GM12878 (cell line): ENCODE measurements around the gene CDR2L. TPM values are rescaled to one million over a fixed set of nuclear protein-coding genes. Genes with fewer than 3 reads are reported as not detected.

Source experiments
- BHLHE40 ChIP-seq, 2 experiments: fragments of 450-650 bp in 1 of 2; IDR thresholded peaks; 2 replicates each; pipeline ENCODE4 v1.6.1; 2011 to 2017; ENCODE audit warnings: low read depth in 2 of 2, borderline replicate concordance in 1 of 2, improper control_type of control experiment in 1 of 2, low read length in 1 of 2, mild to moderate bottlenecking in 1 of 2
- polyA plus RNA-seq, 11 experiments: library from polyadenylated mRNA; depleted of rRNA in 4 of 11; unstranded in 6 of 11; stranded (reverse) in 5 of 11; fragments of >200 nt; fragmentation: Nextera tagmentation in 4 of 11; fragmentation: Illumina TruSeq in 1 of 11; extraction: Ambion mirVana in 4 of 11; extraction: Trizol in 1 of 11; gene quantifications; 1 replicate in 1 of 11; 2 replicates in 10 of 11; pipeline versions ENCODE4 v1.2.1 to v1.2.3, GENCODE V29; 2011 to 2016; ENCODE audit warnings: inconsistent platforms in 2 of 11, missing spikeins in 2 of 11, low read depth in 1 of 11
- total RNA-seq, 4 experiments: library from RNA; depleted of rRNA in 3 of 4; stranded (reverse); fragments of >200 nt in 3 of 4; fragmentation: Illumina TruSeq in 1 of 4; extraction: Trizol in 1 of 4; gene quantifications; 2 replicates each; pipeline versions ENCODE4 v1.2.1 to v1.2.3, GENCODE V29; 2013 to 2021
- TF ChIP-seq, protein P1 (sequence below): fragments of 450-650 bp; IDR thresholded peaks from 2 replicates; pipeline ENCODE4 v1.6.1; 2017; ENCODE audit warnings: mild to moderate bottlenecking, moderate library complexity
- TF ChIP-seq, protein P2 (sequence below): fragments of 450-650 bp; IDR thresholded peaks from 2 replicates; pipeline ENCODE4 v1.6.1; 2018; ENCODE audit warnings: borderline replicate concordance, mild to moderate bottlenecking; ENCODE audit not compliant: partially characterized antibody

The CDR2L gene
- total and polyA plus RNA-seq, 10 of the 15 experiments (the other 5 are each of a cell fraction or from before 2014, with no cell fraction given), result 0.03 to 0.18 (median 0.04) TPM; not detected in 6

GRCh38 chr17:75033346-75034235 is 46.2 kb downstream of the CDR2L start (continued):
- TF ChIP-seq, protein P1, sequence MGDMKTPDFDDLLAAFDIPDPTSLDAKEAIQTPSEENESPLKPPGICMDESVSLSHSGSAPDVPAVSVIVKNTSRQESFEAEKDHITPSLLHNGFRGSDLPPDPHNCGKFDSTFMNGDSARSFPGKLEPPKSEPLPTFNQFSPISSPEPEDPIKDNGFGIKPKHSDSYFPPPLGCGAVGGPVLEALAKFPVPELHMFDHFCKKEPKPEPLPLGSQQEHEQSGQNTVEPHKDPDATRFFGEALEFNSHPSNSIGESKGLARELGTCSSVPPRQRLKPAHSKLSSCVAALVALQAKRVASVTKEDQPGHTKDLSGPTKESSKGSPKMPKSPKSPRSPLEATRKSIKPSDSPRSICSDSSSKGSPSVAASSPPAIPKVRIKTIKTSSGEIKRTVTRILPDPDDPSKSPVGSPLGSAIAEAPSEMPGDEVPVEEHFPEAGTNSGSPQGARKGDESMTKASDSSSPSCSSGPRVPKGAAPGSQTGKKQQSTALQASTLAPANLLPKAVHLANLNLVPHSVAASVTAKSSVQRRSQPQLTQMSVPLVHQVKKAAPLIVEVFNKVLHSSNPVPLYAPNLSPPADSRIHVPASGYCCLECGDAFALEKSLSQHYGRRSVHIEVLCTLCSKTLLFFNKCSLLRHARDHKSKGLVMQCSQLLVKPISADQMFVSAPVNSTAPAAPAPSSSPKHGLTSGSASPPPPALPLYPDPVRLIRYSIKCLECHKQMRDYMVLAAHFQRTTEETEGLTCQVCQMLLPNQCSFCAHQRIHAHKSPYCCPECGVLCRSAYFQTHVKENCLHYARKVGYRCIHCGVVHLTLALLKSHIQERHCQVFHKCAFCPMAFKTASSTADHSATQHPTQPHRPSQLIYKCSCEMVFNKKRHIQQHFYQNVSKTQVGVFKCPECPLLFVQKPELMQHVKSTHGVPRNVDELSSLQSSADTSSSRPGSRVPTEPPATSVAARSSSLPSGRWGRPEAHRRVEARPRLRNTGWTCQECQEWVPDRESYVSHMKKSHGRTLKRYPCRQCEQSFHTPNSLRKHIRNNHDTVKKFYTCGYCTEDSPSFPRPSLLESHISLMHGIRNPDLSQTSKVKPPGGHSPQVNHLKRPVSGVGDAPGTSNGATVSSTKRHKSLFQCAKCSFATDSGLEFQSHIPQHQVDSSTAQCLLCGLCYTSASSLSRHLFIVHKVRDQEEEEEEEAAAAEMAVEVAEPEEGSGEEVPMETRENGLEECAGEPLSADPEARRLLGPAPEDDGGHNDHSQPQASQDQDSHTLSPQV, result no peak
- TF ChIP-seq, protein P2, sequence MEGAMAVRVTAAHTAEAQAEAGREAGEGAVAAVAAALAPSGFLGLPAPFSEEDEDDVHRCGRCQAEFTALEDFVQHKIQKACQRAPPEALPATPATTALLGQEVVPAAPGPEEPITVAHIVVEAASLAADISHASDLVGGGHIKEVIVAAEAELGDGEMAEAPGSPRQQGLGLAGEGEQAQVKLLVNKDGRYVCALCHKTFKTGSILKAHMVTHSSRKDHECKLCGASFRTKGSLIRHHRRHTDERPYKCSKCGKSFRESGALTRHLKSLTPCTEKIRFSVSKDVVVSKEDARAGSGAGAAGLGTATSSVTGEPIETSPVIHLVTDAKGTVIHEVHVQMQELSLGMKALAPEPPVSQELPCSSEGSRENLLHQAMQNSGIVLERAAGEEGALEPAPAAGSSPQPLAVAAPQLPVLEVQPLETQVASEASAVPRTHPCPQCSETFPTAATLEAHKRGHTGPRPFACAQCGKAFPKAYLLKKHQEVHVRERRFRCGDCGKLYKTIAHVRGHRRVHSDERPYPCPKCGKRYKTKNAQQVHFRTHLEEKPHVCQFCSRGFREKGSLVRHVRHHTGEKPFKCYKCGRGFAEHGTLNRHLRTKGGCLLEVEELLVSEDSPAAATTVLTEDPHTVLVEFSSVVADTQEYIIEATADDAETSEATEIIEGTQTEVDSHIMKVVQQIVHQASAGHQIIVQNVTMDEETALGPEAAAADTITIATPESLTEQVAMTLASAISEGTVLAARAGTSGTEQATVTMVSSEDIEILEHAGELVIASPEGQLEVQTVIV, result no peak
- peak; percentile 82 to 92 for TF ChIP-seq BHLHE40 (IDR thresholded peaks at IDR 0.05; ENCODE audit: borderline replicate concordance in 1 of 2, low read depth in 2 of 2, low read length in 1 of 2)
